NCI-H524 (cell line): ENCODE measurements around the gene SMOC2.

Experiments used
- DNase-seq, 2 experiments: peaks; one replicate each; lab custom pipeline; 2025; lab: John Stamatoyannopoulos, UW

SMOC2 gene

GRCh38 chr6:168655462-168656152, 214.6 kb downstream of the SMOC2 start:
- DNase-seq, result no peak

- peak in 1 of 2 experiments; percentile 33 for DNase-seq
Observed at GRCh38 chr6:168658059-168658458, 217.1 kb downstream of the SMOC2 start.

- no peak for DNase-seq
Observed at GRCh38 chr6:168660400-168660945, 219.5 kb downstream of the SMOC2 start.

GRCh38 chr6:168662301-168662936, 221.4 kb downstream of the SMOC2 start:
- no peak for DNase-seq

GRCh38 chr6:168663041-168663440, 222.1 kb downstream of the SMOC2 start:
- no peak for DNase-seq

GRCh38 chr6:168664956-168665355, 224.0 kb downstream of the SMOC2 start:
- DNase-seq, result no peak

- no peak for DNase-seq
Observed at GRCh38 chr6:168666170-168666569, 225.2 kb downstream of the SMOC2 start.

GRCh38 chr6:168666699-168667427, 225.9 kb downstream of the SMOC2 start:
- no peak for DNase-seq

GRCh38 chr6:168667428-168667805, 226.4 kb downstream of the SMOC2 start:
- no peak for DNase-seq

GRCh38 chr6:168670401-168670985, 229.5 kb downstream of the SMOC2 start:
- no peak for DNase-seq

GRCh38 chr6:168671028-168671862, 230.3 kb downstream of the SMOC2 start:
- DNase-seq, result no peak

- no peak for DNase-seq
Observed at GRCh38 chr6:168671863-168672546, 231.0 kb downstream of the SMOC2 start.

GRCh38 chr6:168674595-168674994, 233.6 kb downstream of the SMOC2 start:
- DNase-seq, result no peak

GRCh38 chr6:168675375-168675774, 234.4 kb downstream of the SMOC2 start:
- no peak for DNase-seq

- no peak for DNase-seq
Observed at GRCh38 chr6:168675933-168676551, 235.1 kb downstream of the SMOC2 start.

GRCh38 chr6:168676552-168677322, 235.8 kb downstream of the SMOC2 start:
- DNase-seq, result no peak

- peak; percentile 7 to 32 for DNase-seq
Observed at GRCh38 chr6:168677323-168677781, 236.4 kb downstream of the SMOC2 start.

GRCh38 chr6:168678077-168678476, 237.1 kb downstream of the SMOC2 start:
- DNase-seq, result no peak

GRCh38 chr6:168678588-168678987, 237.6 kb downstream of the SMOC2 start:
- no peak for DNase-seq

GRCh38 chr6:168681748-168682147, 240.8 kb downstream of the SMOC2 start:
- no peak for DNase-seq
